HCT116 (cell line): ENCODE measurements around the gene MYH3. TPM values are rescaled to one million over a fixed set of nuclear protein-coding genes. Genes with fewer than 3 reads are reported as not detected.

Experiments
- ATAC-seq: fragments of 200-7000 bp; cut with Tn5 transposase; 2 replicates; pipeline ENCODE4 v1.9.1; 2020; ENCODE audit warnings: mild to moderate bottlenecking, moderate library complexity
- BruUV-seq: library from RNA; stranded (reverse); fragments of 400-500 nt; replicated peaks from 2 replicates; lab custom pipeline; 2021; lab: Mats Ljungman, UMichigan
- CTCF ChIA-PET: fragments of 300-600 bp; sonication (Branson Sonifier 250); formaldehyde crosslinking; loops from one replicate; lab custom pipeline; 2021; ENCODE audit warnings: antibody characterized with exemption; lab: Charles Lee
- POLR2A ChIA-PET: fragments of 300-600, 350-600 bp; sonication (Branson Sonifier 250); formaldehyde crosslinking; loops from one replicate; lab custom pipeline; 2021; ENCODE audit warnings: antibody characterized with exemption; lab: Charles Lee
- RAD21 ChIA-PET, 2 experiments: fragments of 300-600 bp; sonication (Branson Sonifier 250); formaldehyde crosslinking; loops; one replicate each; lab custom pipeline; 2023; ENCODE audit warnings: low total read pairs in 2 of 2; ENCODE audit not compliant: uncharacterized antibody in 2 of 2, unreplicated experiment in 2 of 2, low non-redundant PET in 1 of 2; lab: Charles Lee
- DNase-seq: peaks from one replicate; pipeline ENCODE4 v3.0.0-alpha.2; 2010; ENCODE audit warnings: low read depth, low spot score
- H2AFZ ChIP-seq: fragments of 200-600 bp; shearing (Covaris generic), sonication (generic); 2 replicates; pipeline ENCODE4 v1.6.1; 2017; ENCODE audit warnings: low read depth, mixed run types, mixed read lengths, antibody characterized with exemption, low read length; ENCODE audit not compliant: poor library complexity, severe bottlenecking
- H3K27ac ChIP-seq: 2 replicates; pipeline ENCODE4 v1.5.1; 2012; ENCODE audit warnings: low read depth, low read length
- H3K27me3 ChIP-seq: fragments of 200-600 bp; sonication (generic); 2 replicates; pipeline ENCODE4 v1.6.1; 2016; ENCODE audit warnings: mixed run types, low read length, mixed read lengths; ENCODE audit not compliant: insufficient read depth
- H3K36me3 ChIP-seq, 2 experiments: fragments of 200-500 bp in 1 of 2; fragments of 200-600 bp in 1 of 2; sonication (Bioruptor generic) in 1 of 2; sonication (generic) in 1 of 2; 2 replicates each; pipeline versions ENCODE4 v1.5.1 to v1.6.1; 2014 to 2016; ENCODE audit warnings: low read length in 2 of 2, inconsistent platforms in 1 of 2, mixed read lengths in 1 of 2, mixed run types in 1 of 2; ENCODE audit not compliant: insufficient read depth in 2 of 2, control insufficient read depth in 1 of 2
- H3K4me1 ChIP-seq, 2 experiments: fragments of 200-600 bp in 1 of 2; sonication (generic) in 1 of 2; 2 replicates each; pipeline versions ENCODE4 v1.5.1 to v1.6.1; 2012 to 2017; ENCODE audit warnings: low read length in 2 of 2, inconsistent platforms in 1 of 2, mild to moderate bottlenecking in 1 of 2, mixed read lengths in 1 of 2, mixed run types in 1 of 2, moderate library complexity in 1 of 2; ENCODE audit not compliant: insufficient read depth in 2 of 2, control insufficient read depth in 1 of 2
- H3K4me2 ChIP-seq: fragments of 200-600 bp; sonication (generic); 2 replicates; pipeline ENCODE4 v1.6.1; 2017; ENCODE audit warnings: mixed run types, low read length, mixed read lengths
- H3K4me3 ChIP-seq, 2 experiments: fragments of 200-600 bp in 1 of 2; sonication (generic) in 1 of 2; replicated peaks in 1 of 2; 2 replicates each; pipeline ENCODE4 v1.5.1; 2011 to 2016; ENCODE audit warnings: low read length in 2 of 2, control low read depth in 1 of 2, low read depth in 1 of 2, mild to moderate bottlenecking in 1 of 2, mixed read lengths in 1 of 2, mixed run types in 1 of 2
- H3K79me2 ChIP-seq: fragments of 200-600 bp; sonication (generic); 2 replicates; pipeline ENCODE4 v1.6.1; 2017; ENCODE audit warnings: mild to moderate bottlenecking, mixed run types, low read length, moderate library complexity, mixed read lengths; ENCODE audit not compliant: insufficient read depth
- H3K9ac ChIP-seq: fragments of 200-600 bp; sonication (generic); 2 replicates; pipeline ENCODE4 v1.6.1; 2016; ENCODE audit warnings: low read length, mixed read lengths
- H3K9me2 ChIP-seq: fragments of 200-600 bp; sonication (generic), shearing (Covaris generic); 2 replicates; pipeline ENCODE4 v1.6.1; 2017; ENCODE audit warnings: mixed run types, mild to moderate bottlenecking, moderate library complexity; ENCODE audit not compliant: insufficient read depth
- H3K9me3 ChIP-seq, 2 experiments: fragments of 200-500 bp in 1 of 2; fragments of 200-600 bp in 1 of 2; sonication (Bioruptor generic) in 1 of 2; sonication (generic) in 1 of 2; 2 replicates each; pipeline ENCODE4 v1.6.1; 2014 to 2017; ENCODE audit warnings: low read length in 2 of 2, mixed read lengths in 2 of 2, inconsistent platforms in 1 of 2, low read depth in 1 of 2, mild to moderate bottlenecking in 1 of 2, mixed run types in 1 of 2, moderate library complexity in 1 of 2; ENCODE audit not compliant: control insufficient read depth in 1 of 2, insufficient read depth in 1 of 2
- H4K20me1 ChIP-seq: fragments of 200-600 bp; sonication (generic), shearing (Covaris generic); 2 replicates; pipeline ENCODE4 v1.6.1; 2017; ENCODE audit warnings: mixed run types, mild to moderate bottlenecking, moderate library complexity; ENCODE audit not compliant: insufficient read depth
- CBX3 ChIP-seq: IDR thresholded peaks from 2 replicates; pipeline ENCODE4 v1.6.1; 2012; ENCODE audit warnings: low read depth
- EGR1 ChIP-seq: IDR thresholded peaks from 2 replicates; pipeline ENCODE4 v1.6.1; 2012; ENCODE audit warnings: low read depth
- ELF1 ChIP-seq: IDR thresholded peaks from 2 replicates; pipeline ENCODE4 v1.6.1; 2012; ENCODE audit warnings: low read depth, borderline replicate concordance
- EZH2 ChIP-seq: fragments of 200-600 bp; sonication (generic); IDR thresholded peaks from 2 replicates; pipeline ENCODE4 v1.6.1; 2017; ENCODE audit warnings: antibody characterized with exemption, mixed run types
- EZH2phosphoT487 ChIP-seq: fragments of 200-600 bp; IDR thresholded peaks from 2 replicates; pipeline ENCODE4 v1.6.1; 2018; ENCODE audit warnings: antibody characterized with exemption, borderline replicate concordance
- POLR2A ChIP-seq: IDR thresholded peaks from 2 replicates; pipeline ENCODE4 v1.7.0; 2011; ENCODE audit warnings: borderline replicate concordance; ENCODE audit not compliant: insufficient read depth, insufficient read length; ENCODE audit errors: extremely low read depth
- RAD21 ChIP-seq: IDR thresholded peaks from 2 replicates; pipeline ENCODE4 v1.6.1; 2012; ENCODE audit warnings: low read depth, mild to moderate bottlenecking
- SIN3A ChIP-seq: IDR thresholded peaks from 2 replicates; pipeline ENCODE4 v1.6.1; 2012; ENCODE audit warnings: low read depth
- SRF ChIP-seq: IDR thresholded peaks from 2 replicates; pipeline ENCODE4 v1.6.1; 2012; ENCODE audit warnings: low read depth
- TCF7L2 ChIP-seq: IDR thresholded peaks from 2 replicates; pipeline ENCODE4 v1.7.0; 2011; ENCODE audit warnings: borderline replicate concordance, inconsistent platforms; ENCODE audit not compliant: insufficient read depth, insufficient read length; ENCODE audit errors: extremely low read depth
- YY1 ChIP-seq: IDR thresholded peaks from 2 replicates; pipeline ENCODE4 v1.6.1; 2011; ENCODE audit warnings: low read length, low read depth, moderate library complexity, mild to moderate bottlenecking; ENCODE audit not compliant: insufficient replicate concordance; ENCODE audit errors: extremely low read depth
- ZFX ChIP-seq: fragments of 450-650 bp; IDR thresholded peaks from 2 replicates; pipeline ENCODE4 v1.6.1; 2017
- ZNF274 ChIP-seq: fragments of 200-500 bp; sonication (Bioruptor generic); IDR thresholded peaks from 2 replicates; pipeline ENCODE4 v1.6.1; 2014; ENCODE audit warnings: mild to moderate bottlenecking, low read depth, low read length, inconsistent platforms
- intact Hi-C: fragments of 100-400 bp; cut with micrococcal nuclease; formaldehyde crosslinking; loops from 2 replicates; pipeline ENCODE4 v1.10.0; 2022
- total RNA-seq: library from RNA; stranded (reverse); gene quantifications from one replicate; pipeline ENCODE4 v1.2.1, GENCODE V29; 2021; ENCODE audit not compliant: unreplicated experiment
- TF ChIP-seq, protein P1 (sequence below), 3 experiments: fragments of 200-600 bp in 1 of 3; sonication (generic) in 1 of 3; IDR thresholded peaks in 2 of 3; conservative IDR thresholded peaks in 1 of 3; 2 replicates each; pipeline ENCODE4 v1.5.1; 2012 to 2017; ENCODE audit warnings: low read depth in 2 of 3, low read length in 2 of 3, antibody characterized with exemption in 1 of 3, borderline replicate concordance in 1 of 3, control low read depth in 1 of 3, mild to moderate bottlenecking in 1 of 3, mixed read lengths in 1 of 3, mixed run types in 1 of 3, moderate library complexity in 1 of 3; ENCODE audit not compliant: insufficient read depth in 1 of 3
- TF ChIP-seq, protein P2 (sequence below): IDR thresholded peaks from 2 replicates; pipeline ENCODE4 v1.6.1; 2012
- TF ChIP-seq, protein P3 (sequence below): IDR thresholded peaks from 2 replicates; pipeline ENCODE4 v1.6.1; 2012; ENCODE audit warnings: low read depth
- TF ChIP-seq, protein P4 (sequence below): IDR thresholded peaks from 2 replicates; pipeline ENCODE4 v1.6.1; 2011; ENCODE audit warnings: mild to moderate bottlenecking, low read length, moderate library complexity; ENCODE audit not compliant: insufficient replicate concordance; ENCODE audit errors: extremely low read depth
- TF ChIP-seq, protein P5 (sequence below): IDR thresholded peaks from 2 replicates; pipeline ENCODE4 v1.6.1; 2012

The MYH3 gene
- total RNA-seq, 1 experiment from 2014 or later: 1.6 TPM

DNA sequence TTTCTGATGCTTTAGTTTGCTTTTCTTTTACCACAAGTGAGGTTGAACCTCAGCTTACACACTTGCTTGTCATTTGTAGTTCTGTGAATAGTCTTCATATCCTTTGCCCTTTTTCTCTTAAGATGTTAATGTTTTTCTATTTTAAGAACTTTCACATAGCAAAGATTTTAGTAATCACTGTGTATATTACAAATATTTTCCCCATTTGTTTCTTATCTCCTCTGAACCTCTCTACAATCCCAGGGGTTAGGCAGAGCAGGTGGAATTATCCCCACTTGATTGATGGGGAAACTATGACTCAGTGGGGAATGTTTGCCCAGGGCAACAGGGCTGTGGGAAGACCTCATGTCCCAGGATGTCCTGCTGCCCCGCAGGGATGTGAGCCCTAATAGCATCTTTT lies 11.7 kb upstream of the MYH3 start:
- Histone ChIP-seq H4K20me1 (no peaks in the 10 kb centered on the region), H2AFZ (no peak overlapping the region), H3K27me3 (no peaks in the 10 kb centered on the region), H3K27ac (no peak overlapping the region), H3K79me2 (no peaks in the 10 kb centered on the region), H3K36me3 (no peaks in the 10 kb centered on the region), H3K4me3 (no peak overlapping the region), H3K9ac (no peak overlapping the region), H3K4me1 (peaks cover 0 to 6% of the 10 kb centered on the region in 2 experiments; a peak in 3 of 4 replicates), H3K9me2 (no peaks in the 10 kb centered on the region), H3K9me3 (no peaks in the 10 kb centered on the region), H3K4me2 (no peak overlapping the region)
- TF ChIP-seq, protein P1, sequence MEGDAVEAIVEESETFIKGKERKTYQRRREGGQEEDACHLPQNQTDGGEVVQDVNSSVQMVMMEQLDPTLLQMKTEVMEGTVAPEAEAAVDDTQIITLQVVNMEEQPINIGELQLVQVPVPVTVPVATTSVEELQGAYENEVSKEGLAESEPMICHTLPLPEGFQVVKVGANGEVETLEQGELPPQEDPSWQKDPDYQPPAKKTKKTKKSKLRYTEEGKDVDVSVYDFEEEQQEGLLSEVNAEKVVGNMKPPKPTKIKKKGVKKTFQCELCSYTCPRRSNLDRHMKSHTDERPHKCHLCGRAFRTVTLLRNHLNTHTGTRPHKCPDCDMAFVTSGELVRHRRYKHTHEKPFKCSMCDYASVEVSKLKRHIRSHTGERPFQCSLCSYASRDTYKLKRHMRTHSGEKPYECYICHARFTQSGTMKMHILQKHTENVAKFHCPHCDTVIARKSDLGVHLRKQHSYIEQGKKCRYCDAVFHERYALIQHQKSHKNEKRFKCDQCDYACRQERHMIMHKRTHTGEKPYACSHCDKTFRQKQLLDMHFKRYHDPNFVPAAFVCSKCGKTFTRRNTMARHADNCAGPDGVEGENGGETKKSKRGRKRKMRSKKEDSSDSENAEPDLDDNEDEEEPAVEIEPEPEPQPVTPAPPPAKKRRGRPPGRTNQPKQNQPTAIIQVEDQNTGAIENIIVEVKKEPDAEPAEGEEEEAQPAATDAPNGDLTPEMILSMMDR (IDR thresholded peaks at IDR 0.05 in 2 of 3, conservative IDR thresholded peaks at IDR 0.05 in 1 of 3; ENCODE audit: borderline replicate concordance in 1 of 3, insufficient read depth in 1 of 3, low read depth in 2 of 3, low read length in 2 of 3): no peak
- no peak for TF ChIP-seq SRF
- TF ChIP-seq, protein P2, sequence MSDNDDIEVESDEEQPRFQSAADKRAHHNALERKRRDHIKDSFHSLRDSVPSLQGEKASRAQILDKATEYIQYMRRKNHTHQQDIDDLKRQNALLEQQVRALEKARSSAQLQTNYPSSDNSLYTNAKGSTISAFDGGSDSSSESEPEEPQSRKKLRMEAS: no peak
- TF ChIP-seq CBX3: no peak
- TF ChIP-seq TCF7L2: no peak
- no peak for TF ChIP-seq SIN3A
- TF ChIP-seq, protein P3, sequence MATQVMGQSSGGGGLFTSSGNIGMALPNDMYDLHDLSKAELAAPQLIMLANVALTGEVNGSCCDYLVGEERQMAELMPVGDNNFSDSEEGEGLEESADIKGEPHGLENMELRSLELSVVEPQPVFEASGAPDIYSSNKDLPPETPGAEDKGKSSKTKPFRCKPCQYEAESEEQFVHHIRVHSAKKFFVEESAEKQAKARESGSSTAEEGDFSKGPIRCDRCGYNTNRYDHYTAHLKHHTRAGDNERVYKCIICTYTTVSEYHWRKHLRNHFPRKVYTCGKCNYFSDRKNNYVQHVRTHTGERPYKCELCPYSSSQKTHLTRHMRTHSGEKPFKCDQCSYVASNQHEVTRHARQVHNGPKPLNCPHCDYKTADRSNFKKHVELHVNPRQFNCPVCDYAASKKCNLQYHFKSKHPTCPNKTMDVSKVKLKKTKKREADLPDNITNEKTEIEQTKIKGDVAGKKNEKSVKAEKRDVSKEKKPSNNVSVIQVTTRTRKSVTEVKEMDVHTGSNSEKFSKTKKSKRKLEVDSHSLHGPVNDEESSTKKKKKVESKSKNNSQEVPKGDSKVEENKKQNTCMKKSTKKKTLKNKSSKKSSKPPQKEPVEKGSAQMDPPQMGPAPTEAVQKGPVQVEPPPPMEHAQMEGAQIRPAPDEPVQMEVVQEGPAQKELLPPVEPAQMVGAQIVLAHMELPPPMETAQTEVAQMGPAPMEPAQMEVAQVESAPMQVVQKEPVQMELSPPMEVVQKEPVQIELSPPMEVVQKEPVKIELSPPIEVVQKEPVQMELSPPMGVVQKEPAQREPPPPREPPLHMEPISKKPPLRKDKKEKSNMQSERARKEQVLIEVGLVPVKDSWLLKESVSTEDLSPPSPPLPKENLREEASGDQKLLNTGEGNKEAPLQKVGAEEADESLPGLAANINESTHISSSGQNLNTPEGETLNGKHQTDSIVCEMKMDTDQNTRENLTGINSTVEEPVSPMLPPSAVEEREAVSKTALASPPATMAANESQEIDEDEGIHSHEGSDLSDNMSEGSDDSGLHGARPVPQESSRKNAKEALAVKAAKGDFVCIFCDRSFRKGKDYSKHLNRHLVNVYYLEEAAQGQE: no peak
- TF ChIP-seq ZFX: no peak
- TF ChIP-seq EGR1: no peak
- TF ChIP-seq, protein P4, sequence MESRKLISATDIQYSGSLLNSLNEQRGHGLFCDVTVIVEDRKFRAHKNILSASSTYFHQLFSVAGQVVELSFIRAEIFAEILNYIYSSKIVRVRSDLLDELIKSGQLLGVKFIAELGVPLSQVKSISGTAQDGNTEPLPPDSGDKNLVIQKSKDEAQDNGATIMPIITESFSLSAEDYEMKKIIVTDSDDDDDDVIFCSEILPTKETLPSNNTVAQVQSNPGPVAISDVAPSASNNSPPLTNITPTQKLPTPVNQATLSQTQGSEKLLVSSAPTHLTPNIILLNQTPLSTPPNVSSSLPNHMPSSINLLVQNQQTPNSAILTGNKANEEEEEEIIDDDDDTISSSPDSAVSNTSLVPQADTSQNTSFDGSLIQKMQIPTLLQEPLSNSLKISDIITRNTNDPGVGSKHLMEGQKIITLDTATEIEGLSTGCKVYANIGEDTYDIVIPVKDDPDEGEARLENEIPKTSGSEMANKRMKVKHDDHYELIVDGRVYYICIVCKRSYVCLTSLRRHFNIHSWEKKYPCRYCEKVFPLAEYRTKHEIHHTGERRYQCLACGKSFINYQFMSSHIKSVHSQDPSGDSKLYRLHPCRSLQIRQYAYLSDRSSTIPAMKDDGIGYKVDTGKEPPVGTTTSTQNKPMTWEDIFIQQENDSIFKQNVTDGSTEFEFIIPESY: no peak
- no peak for TF ChIP-seq POLR2A
- no peak for TF ChIP-seq EZH2phosphoT487
- TF ChIP-seq EZH2: no peak
- no peak for TF ChIP-seq ELF1
- no peak for TF ChIP-seq RAD21
- TF ChIP-seq, protein P5, sequence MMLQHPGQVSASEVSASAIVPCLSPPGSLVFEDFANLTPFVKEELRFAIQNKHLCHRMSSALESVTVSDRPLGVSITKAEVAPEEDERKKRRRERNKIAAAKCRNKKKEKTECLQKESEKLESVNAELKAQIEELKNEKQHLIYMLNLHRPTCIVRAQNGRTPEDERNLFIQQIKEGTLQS: no peak
- no peak for TF ChIP-seq ZNF274
- no peak for TF ChIP-seq YY1
- no TSS peak for BruUV-seq
- intact Hi-C loops: no loop called here
- ChIA-PET POLR2A (no interaction called here), RAD21 (no interaction called here), CTCF (interaction anchor here (0.7 to 1.0 kb wide), 2 partner anchors 40 to 198 kb away, joined by 3 read pairs; no protein-coding TSS in a partner anchor)
- ATAC-seq (no peak), DNase-seq (no peak)
